K562 (cell line): ENCODE results near the gene OR5K1. TPM values are rescaled to one million over a fixed set of nuclear protein-coding genes. Genes with fewer than 3 reads are reported as not detected.

ENCODE experiments used
- ATAC-seq: fragments of 200-7000 bp; cut with Tn5 transposase; 3 replicates; pipeline ENCODE4 v1.9.1; 2020; ENCODE audit warnings: moderate library complexity
- BruUV-seq: library from RNA; stranded (reverse); fragments of 400-500 nt; replicated peaks from 2 replicates; lab custom pipeline; 2021; lab: Mats Ljungman, UMichigan
- CTCF ChIA-PET: fragments of 300-600 bp; formaldehyde crosslinking; extraction: SDS; loops from one replicate; lab custom pipeline; 2021; ENCODE audit warnings: low intra/inter-chr PET ratio; lab: Yijun Ruan, JAX
- POLR2A ChIA-PET: fragments of 300-600, 350-650 bp; sonication (Branson Sonifier 250); formaldehyde crosslinking; extraction: SDS; loops from one replicate; lab custom pipeline; 2021; ENCODE audit warnings: antibody characterized with exemption, inconsistent platforms; lab: Yijun Ruan, JAX
- DNase-seq, 4 experiments: peaks; one replicate each; pipeline versions ENCODE4 v3.0.0 to v3.0.0-alpha.2; 2011 to 2018; ENCODE audit warnings: low spot score in 3 of 4, mixed read lengths in 3 of 4; ENCODE audit errors: extremely low read depth in 1 of 4
- FAIRE-seq: peaks from 2 replicates; lab custom pipeline; 2011; peaks lifted over from hg19 to GRCh38; lab: Jason Lieb, UNC
- H2AFZ ChIP-seq: 2 replicates; pipeline ENCODE4 v1.6.0; 2011; ENCODE audit warnings: low read depth, low read length, control low read depth, inconsistent platforms
- H3K27ac ChIP-seq: fragments of 200-600 bp; 3 replicates; pipeline ENCODE4 v1.8.0; 2011; ENCODE audit warnings: low read depth, mild to moderate bottlenecking, control low read depth, inconsistent platforms, low read length, moderate library complexity, mixed read lengths; ENCODE audit errors: extremely low read depth
- H3K27me3 ChIP-seq, 2 experiments: fragments of 300-600 bp in 1 of 2; 2 replicates in 1 of 2; 3 replicates in 1 of 2; pipeline versions ENCODE4 v1.6.0 to v1.8.0; 2011; ENCODE audit warnings: inconsistent platforms in 2 of 2, low read length in 2 of 2, mild to moderate bottlenecking in 1 of 2, mixed read lengths in 1 of 2, moderate library complexity in 1 of 2; ENCODE audit not compliant: control insufficient read depth in 2 of 2, insufficient read depth in 2 of 2
- H3K36me3 ChIP-seq: fragments of 300-600 bp; 3 replicates; pipeline ENCODE4 v1.8.0; 2011; ENCODE audit warnings: mild to moderate bottlenecking, low read length, inconsistent platforms; ENCODE audit not compliant: control insufficient read depth, insufficient read depth
- H3K4me1 ChIP-seq, 2 experiments: fragments of 200-600 bp in 1 of 2; replicated peaks in 1 of 2; 2 replicates in 1 of 2; 3 replicates in 1 of 2; pipeline versions ENCODE4 v1.5.1 to v1.8.0; 2011; ENCODE audit warnings: inconsistent platforms in 2 of 2, low read length in 2 of 2, mild to moderate bottlenecking in 1 of 2, mixed read lengths in 1 of 2, moderate library complexity in 1 of 2; ENCODE audit not compliant: control insufficient read depth in 2 of 2, insufficient read depth in 2 of 2
- H3K4me2 ChIP-seq: 2 replicates; pipeline ENCODE4 v1.6.1; 2011; ENCODE audit warnings: low read length, control low read depth, inconsistent platforms, mixed read lengths; ENCODE audit not compliant: insufficient read depth
- H3K4me3 ChIP-seq: fragments of 200-600 bp; sonication (generic), shearing (Covaris generic); 2 replicates; pipeline ENCODE4 v1.5.1; 2016; ENCODE audit warnings: control low read depth, inconsistent platforms
- H3K79me2 ChIP-seq: fragments of 200-600 bp; 3 replicates; pipeline ENCODE4 v1.8.0; 2011; ENCODE audit warnings: low read length, inconsistent platforms; ENCODE audit not compliant: control insufficient read depth, insufficient read depth
- H3K9ac ChIP-seq, 2 experiments: 2 replicates each; pipeline versions ENCODE4 v1.6.0 to v1.6.1; 2011; ENCODE audit warnings: low read depth in 2 of 2, low read length in 2 of 2, control low read depth in 1 of 2, inconsistent platforms in 1 of 2, mild to moderate bottlenecking in 1 of 2, mixed read lengths in 1 of 2; ENCODE audit not compliant: insufficient read depth in 1 of 2
- H3K9me1 ChIP-seq: one replicate; pipeline ENCODE4 v1.6.0; 2011; ENCODE audit warnings: inconsistent platforms, mild to moderate bottlenecking, low read length, moderate library complexity; ENCODE audit not compliant: control insufficient read depth, insufficient read depth
- H3K9me3 ChIP-seq: replicated peaks from 2 replicates; pipeline ENCODE4 v1.5.1; 2011; ENCODE audit warnings: low read depth, low read length, inconsistent platforms; ENCODE audit not compliant: control insufficient read depth, insufficient read depth
- H4K20me1 ChIP-seq: replicated peaks from 2 replicates; pipeline ENCODE4 v1.6.1; 2011; ENCODE audit warnings: low read length, inconsistent platforms, mixed read lengths; ENCODE audit not compliant: control insufficient read depth, insufficient read depth
- HDAC6 ChIP-seq: IDR thresholded peaks from 2 replicates; pipeline ENCODE4 v1.6.1; 2012; ENCODE audit warnings: low read depth, mild to moderate bottlenecking, control low read depth, inconsistent platforms, low read length, moderate library complexity
- WGBS: fragments of 100-300 bp; shearing (Covaris generic); methylation state at CpG from one replicate; pipeline ENCODE4 v1.1.6; 2016; ENCODE audit warnings: low coverage, mixed read lengths; ENCODE audit not compliant: insufficient coverage; ENCODE audit errors: missing lambda C conversion rate; 5-methylcytosine and 5-hydroxymethylcytosine counted together
- in situ Hi-C: fragments of 300-500 bp; cut with MboI; formaldehyde crosslinking; loops from 4 replicates; pipeline ENCODE4 v1.15.0; 2018; ENCODE audit warnings: inconsistent platforms, mixed read lengths
- intact Hi-C: fragments of 100-400 bp; cut with micrococcal nuclease; formaldehyde crosslinking; loops from 2 replicates; pipeline ENCODE4 v1.14.2; 2022
- polyA plus RNA-seq, 8 experiments: library from polyadenylated mRNA; depleted of rRNA in 4 of 8; stranded (reverse) in 5 of 8; unstranded in 3 of 8; fragments of >200 nt; fragmentation: Nextera tagmentation in 2 of 8; fragmentation: Illumina TruSeq in 1 of 8; extraction: Ambion mirVana in 2 of 8; extraction: Trizol in 1 of 8; gene quantifications; 2 replicates each; pipeline versions ENCODE4 v1.2.1 to v1.2.3, GENCODE V29; 2011 to 2014; ENCODE audit warnings: inconsistent platforms in 1 of 8, missing spikeins in 1 of 8
- total RNA-seq, 7 experiments: library from RNA; depleted of rRNA in 6 of 7; stranded (reverse); fragments of >200 nt in 6 of 7; fragmentation: Illumina TruSeq in 2 of 7; extraction: Trizol in 2 of 7; gene quantifications; 2 replicates each; pipeline versions ENCODE4 v1.2.1 to v1.2.3, GENCODE V29; 2011 to 2021; ENCODE audit warnings: low replicate concordance in 1 of 7
- TF ChIP-seq, protein P1 (sequence below): fragments of 150-350 bp; conservative IDR thresholded peaks from 2 replicates; pipeline ENCODE4 v1.6.1; 2014; ENCODE audit warnings: low read length

Gene OR5K1
- total and polyA plus RNA-seq, 9 of the 15 experiments (the other 6 are each of a cell fraction or from before 2014, with no cell fraction given): not detected

DNA sequence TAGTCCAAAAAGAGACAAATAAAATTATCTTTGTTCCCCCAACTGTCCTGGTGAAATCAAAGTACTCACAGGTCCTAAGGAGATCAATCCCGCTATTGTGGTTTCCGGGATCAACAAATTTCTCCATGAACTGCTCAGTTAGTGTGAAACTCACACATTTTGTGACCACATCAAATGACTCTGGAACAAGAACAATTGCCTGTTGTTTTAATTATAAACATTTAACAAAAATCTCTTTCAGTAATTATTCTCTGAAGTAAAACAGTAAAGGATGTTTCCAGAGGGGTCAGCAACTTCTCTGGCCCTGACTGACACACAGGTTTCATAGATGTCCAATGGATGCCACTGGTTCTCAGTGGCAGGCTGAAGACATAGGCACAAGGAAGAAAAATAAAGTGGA is 55.8 kb downstream of the OR5K1 start (continued):
- TF ChIP-seq, protein P1, sequence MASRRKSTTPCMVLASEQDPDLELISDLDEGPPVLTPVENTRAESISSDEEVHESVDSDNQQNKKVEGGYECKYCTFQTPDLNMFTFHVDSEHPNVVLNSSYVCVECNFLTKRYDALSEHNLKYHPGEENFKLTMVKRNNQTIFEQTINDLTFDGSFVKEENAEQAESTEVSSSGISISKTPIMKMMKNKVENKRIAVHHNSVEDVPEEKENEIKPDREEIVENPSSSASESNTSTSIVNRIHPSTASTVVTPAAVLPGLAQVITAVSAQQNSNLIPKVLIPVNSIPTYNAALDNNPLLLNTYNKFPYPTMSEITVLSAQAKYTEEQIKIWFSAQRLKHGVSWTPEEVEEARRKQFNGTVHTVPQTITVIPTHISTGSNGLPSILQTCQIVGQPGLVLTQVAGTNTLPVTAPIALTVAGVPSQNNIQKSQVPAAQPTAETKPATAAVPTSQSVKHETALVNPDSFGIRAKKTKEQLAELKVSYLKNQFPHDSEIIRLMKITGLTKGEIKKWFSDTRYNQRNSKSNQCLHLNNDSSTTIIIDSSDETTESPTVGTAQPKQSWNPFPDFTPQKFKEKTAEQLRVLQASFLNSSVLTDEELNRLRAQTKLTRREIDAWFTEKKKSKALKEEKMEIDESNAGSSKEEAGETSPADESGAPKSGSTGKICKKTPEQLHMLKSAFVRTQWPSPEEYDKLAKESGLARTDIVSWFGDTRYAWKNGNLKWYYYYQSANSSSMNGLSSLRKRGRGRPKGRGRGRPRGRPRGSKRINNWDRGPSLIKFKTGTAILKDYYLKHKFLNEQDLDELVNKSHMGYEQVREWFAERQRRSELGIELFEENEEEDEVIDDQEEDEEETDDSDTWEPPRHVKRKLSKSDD: no peak

DNA sequence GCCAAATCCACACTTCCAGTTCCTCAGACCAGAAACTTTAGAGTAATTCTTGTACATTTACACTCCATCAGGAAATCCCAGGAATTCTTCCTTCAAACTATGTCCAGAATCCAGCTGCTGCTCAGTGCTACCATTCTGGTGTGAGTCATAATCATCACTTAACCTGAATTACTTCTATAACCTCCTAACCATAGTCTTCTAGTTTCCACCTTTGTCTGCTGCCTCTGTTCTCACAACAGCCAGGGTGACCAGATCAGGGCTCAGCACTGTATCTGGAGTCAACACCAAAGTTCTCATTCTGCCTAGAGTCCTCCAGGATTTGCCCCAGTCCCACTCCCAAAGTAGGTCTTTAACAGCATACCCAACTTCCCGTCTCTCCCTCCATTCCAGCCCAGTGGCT is 56.4 kb downstream of the OR5K1 start:
- ChIA-PET CTCF (no interaction called here), POLR2A (no interaction called here)
- Histone ChIP-seq H3K27me3 (no peaks in the 10 kb centered on the region), H3K9me3 (no peaks in the 10 kb centered on the region), H2AFZ (no peak overlapping the region), H3K27ac (no peak overlapping the region), H3K9ac (no peak overlapping the region), H4K20me1 (no peaks in the 10 kb centered on the region), H3K9me1 (no peaks in the 10 kb centered on the region), H3K4me2 (no peak overlapping the region), H3K4me1 (peaks cover 0 to 7% of the 10 kb centered on the region in 2 experiments; a peak in 2 of 5 replicates), H3K4me3 (no peak overlapping the region), H3K79me2 (peaks cover 36% of the 10 kb centered on the region), H3K36me3 (peaks cover 54% of the 10 kb centered on the region; the same call in 2 of the 3 replicates)
- no peak for TF ChIP-seq HDAC6
- DNase-seq (no peak), FAIRE-seq (no peak), ATAC-seq (no peak)
- in situ Hi-C loops: no loop called here
- BruUV-seq: no TSS peak
- WGBS: 91% methylated on average over 1 of the region's 1 CpG
- intact Hi-C loops: no loop called here
